H1 (cell line): Measurements from ENCODE around the gene RBM19. TPM values are rescaled to one million over a fixed set of nuclear protein-coding genes. Genes with fewer than 3 reads are reported as not detected.

ENCODE experiments used
- CTCF ChIA-PET: fragments of 300-600 bp; sonication (Branson Sonifier 250); formaldehyde crosslinking; loops from one replicate; lab custom pipeline; 2021; ENCODE audit not compliant: partially characterized antibody; lab: Charles Lee
- POLR2A ChIA-PET: fragments of 300-600 bp; sonication (Branson Sonifier 250); formaldehyde crosslinking; loops from one replicate; lab custom pipeline; 2021; ENCODE audit warnings: inconsistent platforms; ENCODE audit not compliant: partially characterized antibody; lab: Charles Lee
- DNase-seq, 2 experiments: peaks; one replicate each; pipeline versions ENCODE4 v3.0.0 to v3.0.0-alpha.2; 2010 to 2022; ENCODE audit warnings: low spot score in 2 of 2, low read depth in 1 of 2, mixed read lengths in 1 of 2
- FAIRE-seq: peaks from 2 replicates; lab custom pipeline; 2011; peaks lifted over from hg19 to GRCh38; lab: Jason Lieb, UNC
- H2AFZ ChIP-seq: 2 replicates; pipeline ENCODE4 v1.8.1; 2012; ENCODE audit warnings: low read length, inconsistent platforms
- H2AK5ac ChIP-seq: 2 replicates; pipeline ENCODE4 v1.6.1; 2013; ENCODE audit warnings: low read depth, low read length
- H2BK120ac ChIP-seq: replicated peaks from 2 replicates; pipeline ENCODE3; 2013; ENCODE audit warnings: low read depth, low read length, inconsistent platforms
- H2BK12ac ChIP-seq: 2 replicates; pipeline ENCODE4 v1.6.1; 2013; ENCODE audit warnings: low read depth, low read length
- H2BK15ac ChIP-seq: 2 replicates; pipeline ENCODE4 v1.6.1; 2013; ENCODE audit warnings: low read length
- H2BK20ac ChIP-seq: 2 replicates; pipeline ENCODE4 v1.6.1; 2013; ENCODE audit warnings: low read length
- H2BK5ac ChIP-seq: 2 replicates; pipeline ENCODE4 v1.6.1; 2013; ENCODE audit warnings: low read depth, low read length
- H3K14ac ChIP-seq: 2 replicates; pipeline ENCODE4 v1.6.1; 2013; ENCODE audit warnings: inconsistent platforms; ENCODE audit not compliant: insufficient read length
- H3K18ac ChIP-seq: 2 replicates; pipeline ENCODE4 v1.6.1; 2013; ENCODE audit warnings: low read length; ENCODE audit errors: extremely low read depth
- H3K23ac ChIP-seq: 2 replicates; pipeline ENCODE4 v1.6.1; 2013; ENCODE audit warnings: inconsistent platforms; ENCODE audit not compliant: insufficient read length
- H3K23me2 ChIP-seq: 2 replicates; pipeline ENCODE4 v1.6.1; 2013; ENCODE audit warnings: low read depth, low read length
- H3K27ac ChIP-seq: 2 replicates; pipeline ENCODE4 v1.6.1; 2011; ENCODE audit warnings: low read depth, low read length, inconsistent platforms
- H3K27me3 ChIP-seq, 4 experiments: replicated peaks in 1 of 4; 1 replicate in 1 of 4; 2 replicates in 3 of 4; pipeline versions ENCODE4 v1.6.1 to v1.8.1; 2011 to 2013; ENCODE audit warnings: low read length in 3 of 4, mild to moderate bottlenecking in 3 of 4, inconsistent platforms in 2 of 4, mixed read lengths in 2 of 4, moderate library complexity in 1 of 4; ENCODE audit not compliant: control insufficient read depth in 3 of 4, insufficient read depth in 3 of 4; ENCODE audit errors: extremely low read depth in 1 of 4
- H3K36me3 ChIP-seq, 4 experiments: 2 replicates each; pipeline versions ENCODE4 v1.6.1 to v1.8.1; 2011 to 2013; ENCODE audit warnings: mild to moderate bottlenecking in 4 of 4, low read length in 3 of 4, moderate library complexity in 2 of 4, control low read depth in 1 of 4, inconsistent platforms in 1 of 4; ENCODE audit not compliant: insufficient read depth in 4 of 4, control insufficient read depth in 2 of 4
- H3K4ac ChIP-seq: replicated peaks from 2 replicates; pipeline ENCODE3; 2013; ENCODE audit warnings: low read length, low read depth, mixed read lengths, inconsistent platforms; ENCODE audit not compliant: insufficient read length
- H3K4me1 ChIP-seq, 4 experiments: replicated peaks in 1 of 4; 1 replicate in 1 of 4; 2 replicates in 3 of 4; pipeline versions ENCODE4 v1.6.1 to v1.8.1; 2011 to 2013; ENCODE audit warnings: low read length in 3 of 4, inconsistent platforms in 2 of 4, mixed read lengths in 1 of 4; ENCODE audit not compliant: insufficient read depth in 4 of 4, control insufficient read depth in 3 of 4
- H3K4me2 ChIP-seq, 2 experiments: 2 replicates each; pipeline versions ENCODE4 v1.6.1 to v1.8.1; 2011 to 2013; ENCODE audit warnings: low read depth in 2 of 2, low read length in 2 of 2, control low read depth in 1 of 2, inconsistent platforms in 1 of 2, mild to moderate bottlenecking in 1 of 2; ENCODE audit not compliant: insufficient read depth in 1 of 2
- H3K4me3 ChIP-seq, 4 experiments: fragments of 200-600, 300-600 bp in 1 of 4; sonication (generic), shearing (Covaris generic), sonication (Bioruptor Twin) in 1 of 4; 2 replicates each; pipeline versions ENCODE4 v1.5.1 to v1.8.1; 2011 to 2016; ENCODE audit warnings: low read length in 4 of 4, low read depth in 3 of 4, control low read depth in 2 of 4, inconsistent platforms in 2 of 4, mild to moderate bottlenecking in 2 of 4, mixed read lengths in 1 of 4, moderate library complexity in 1 of 4; ENCODE audit not compliant: insufficient read depth in 2 of 4; ENCODE audit errors: extremely low read depth in 1 of 4
- H3K56ac ChIP-seq: replicated peaks from 2 replicates; pipeline ENCODE3; 2013; ENCODE audit warnings: low read depth, mild to moderate bottlenecking, mixed read lengths, low read length, inconsistent platforms; ENCODE audit not compliant: insufficient read length
- H3K79me1 ChIP-seq: 2 replicates; pipeline ENCODE4 v1.6.1; 2013; ENCODE audit warnings: low read depth, low read length, control low read depth
- H3K79me2 ChIP-seq, 2 experiments: 2 replicates each; pipeline versions ENCODE4 v1.6.1 to v1.8.1; 2012 to 2013; ENCODE audit warnings: low read length in 2 of 2, mild to moderate bottlenecking in 2 of 2, inconsistent platforms in 1 of 2; ENCODE audit not compliant: insufficient read depth in 2 of 2, control insufficient read depth in 1 of 2
- H3K9ac ChIP-seq, 4 experiments: replicated peaks in 1 of 4; 1 replicate in 1 of 4; 2 replicates in 3 of 4; pipeline versions ENCODE4 v1.6.1 to v1.8.1; 2011 to 2013; ENCODE audit warnings: low read depth in 3 of 4, low read length in 3 of 4, control low read depth in 2 of 4, mild to moderate bottlenecking in 2 of 4, moderate library complexity in 2 of 4, inconsistent platforms in 1 of 4; ENCODE audit errors: extremely low read depth in 1 of 4
- H3K9me3 ChIP-seq, 2 experiments: 2 replicates each; pipeline versions ENCODE4 v1.6.1 to v1.8.1; 2012 to 2013; ENCODE audit warnings: mild to moderate bottlenecking in 2 of 2, moderate library complexity in 2 of 2, control low read depth in 1 of 2, inconsistent platforms in 1 of 2, low read depth in 1 of 2, low read length in 1 of 2, mixed read lengths in 1 of 2; ENCODE audit not compliant: insufficient read depth in 2 of 2
- H4K20me1 ChIP-seq, 2 experiments: replicated peaks in 1 of 2; 2 replicates each; pipeline versions ENCODE3 to v1.8.1; 2011 to 2013; ENCODE audit warnings: inconsistent platforms in 2 of 2, low read length in 2 of 2, mild to moderate bottlenecking in 1 of 2; ENCODE audit not compliant: insufficient read depth in 2 of 2, control insufficient read depth in 1 of 2
- H4K5ac ChIP-seq: 2 replicates; pipeline ENCODE4 v1.6.1; 2013; ENCODE audit warnings: low read length, low read depth, mixed read lengths, inconsistent platforms; ENCODE audit not compliant: insufficient read length
- H4K8ac ChIP-seq: 2 replicates; pipeline ENCODE4 v1.8.0; 2013; ENCODE audit warnings: mild to moderate bottlenecking, moderate library complexity, low read length, inconsistent platforms; ENCODE audit not compliant: insufficient read depth; ENCODE audit errors: extremely low read depth
- H4K91ac ChIP-seq: replicated peaks from 2 replicates; pipeline ENCODE3; 2013; ENCODE audit warnings: low read length, mixed read lengths, inconsistent platforms; ENCODE audit not compliant: insufficient read length
- ASH2L ChIP-seq: fragments of 200-600, 300-600 bp; sonication (generic); IDR thresholded peaks from one replicate; pipeline ENCODE4 v1.7.1; 2017; ENCODE audit warnings: low read length
- BCL11A ChIP-seq, 2 experiments: IDR thresholded peaks; one replicate each; pipeline ENCODE4 v1.6.1; 2011; ENCODE audit warnings: low read depth in 2 of 2, low read length in 2 of 2, mild to moderate bottlenecking in 2 of 2
- CREB1 ChIP-seq: IDR thresholded peaks from 2 replicates; pipeline ENCODE4 v1.6.1; 2012; ENCODE audit warnings: inconsistent platforms
- EGR1 ChIP-seq: IDR thresholded peaks from 2 replicates; pipeline ENCODE4 v1.6.1; 2011; ENCODE audit warnings: low read depth, low read length, borderline replicate concordance
- EP300 ChIP-seq, 2 experiments: IDR thresholded peaks; 1 replicate in 1 of 2; 2 replicates in 1 of 2; pipeline ENCODE4 v1.6.1; 2011 to 2012; ENCODE audit warnings: low read depth in 2 of 2, low read length in 2 of 2, mild to moderate bottlenecking in 2 of 2, borderline replicate concordance in 1 of 2, inconsistent platforms in 1 of 2, moderate library complexity in 1 of 2
- EZH2 ChIP-seq: fragments of 200-600 bp; sonication (generic); IDR thresholded peaks from 2 replicates; pipeline ENCODE4 v1.7.1; 2012; ENCODE audit warnings: low read depth, mild to moderate bottlenecking, moderate library complexity, low read length, inconsistent platforms; ENCODE audit not compliant: severe bottlenecking
- JUND ChIP-seq: IDR thresholded peaks from 2 replicates; pipeline ENCODE4 v1.6.1; 2011; ENCODE audit warnings: mild to moderate bottlenecking, improper control_type of control experiment, low read length
- MAFK ChIP-seq: IDR thresholded peaks from 2 replicates; pipeline ENCODE4 v1.6.1; 2012; ENCODE audit warnings: low read depth, mild to moderate bottlenecking, improper control_type of control experiment, low read length
- POLR2AphosphoS5 ChIP-seq: IDR thresholded peaks from 2 replicates; pipeline ENCODE4 v1.6.1; 2011; ENCODE audit warnings: low read depth, low read length
- RAD21 ChIP-seq, 2 experiments: IDR thresholded peaks in 1 of 2; conservative IDR thresholded peaks in 1 of 2; 2 replicates each; pipeline ENCODE4 v1.6.1; 2011; ENCODE audit warnings: low read depth in 2 of 2, low read length in 2 of 2, improper control_type of control experiment in 1 of 2, inconsistent platforms in 1 of 2, mild to moderate bottlenecking in 1 of 2, moderate library complexity in 1 of 2
- SIN3A ChIP-seq, 2 experiments: IDR thresholded peaks in 1 of 2; conservative IDR thresholded peaks in 1 of 2; 2 replicates each; pipeline ENCODE4 v1.6.1; 2011 to 2012; ENCODE audit warnings: low read length in 2 of 2, improper control_type of control experiment in 1 of 2, low read depth in 1 of 2, mild to moderate bottlenecking in 1 of 2
- SIRT6 ChIP-seq: IDR thresholded peaks from one replicate; pipeline ENCODE4 v1.7.1; 2012; ENCODE audit warnings: low read length, inconsistent platforms
- SP4 ChIP-seq: IDR thresholded peaks from 2 replicates; pipeline ENCODE4 v1.6.1; 2012; ENCODE audit warnings: low read length, inconsistent platforms
- SRF ChIP-seq: IDR thresholded peaks from 2 replicates; pipeline ENCODE4 v1.6.1; 2011; ENCODE audit warnings: mild to moderate bottlenecking, low read depth, low read length, moderate library complexity
- SUZ12 ChIP-seq: fragments of 200-600 bp; sonication (generic); IDR thresholded peaks from 2 replicates; pipeline ENCODE4 v1.6.1; 2012; ENCODE audit warnings: mild to moderate bottlenecking, inconsistent platforms, low read length, moderate library complexity, mixed read lengths
- WGBS, 2 experiments: shearing (Covaris generic) in 1 of 2; methylation state at CpG; one replicate each; pipeline versions ENCODE4 v1.1.6 to v1.1.7; 2013 to 2015; ENCODE audit warnings: low lambda C conversion rate in 2 of 2, mixed read lengths in 2 of 2, inconsistent platforms in 1 of 2, low coverage in 1 of 2, missing lambda C conversion rate in 1 of 2; ENCODE audit not compliant: insufficient replicate concordance in 2 of 2, insufficient coverage in 1 of 2, insufficient read length in 1 of 2; ENCODE audit errors: extremely low coverage in 1 of 2, missing lambda C conversion rate in 1 of 2; 5-methylcytosine and 5-hydroxymethylcytosine counted together
- polyA plus RNA-seq, 7 experiments: library from polyadenylated mRNA; depleted of rRNA in 3 of 7; stranded (reverse) in 5 of 7; unstranded in 2 of 7; fragments of >200 nt in 5 of 7; fragments of 200-250 nt in 2 of 7; gene quantifications; 1 replicate in 5 of 7; 2 replicates in 1 of 7; 4 replicates in 1 of 7; pipeline versions ENCODE4 v1.2.1 to v1.2.3, GENCODE V29; 2011 to 2013; ENCODE audit warnings: missing spikeins in 2 of 7, mixed read lengths in 2 of 7
- total RNA-seq: library from RNA; stranded (reverse); fragmentation: NEBNext Ultra II Directional; extraction: Animal tissue kit (Norgen Biotek cat#: 25700); gene quantifications from 2 replicates; pipeline ENCODE4 v1.2.1, GENCODE V29; 2021

The RBM19 gene
- total and polyA plus RNA-seq, 2 of the 8 experiments (the other 6 are each of a cell fraction or from before 2014, with no cell fraction given): 23.4 to 61.9 TPM

- Histone ChIP-seq H2AK5ac (no peak overlapping the region), H3K9me3 (no peaks in the 10 kb centered on the region), H3K4ac (no peak overlapping the region), H3K27me3 (no peaks in the 10 kb centered on the region), H2AFZ (no peak overlapping the region), H3K9ac (no peak overlapping the region), H2BK20ac (no peak overlapping the region), H3K4me2 (no peak overlapping the region), H3K79me1 (no peaks in the 10 kb centered on the region), H3K14ac (no peak overlapping the region), H3K23me2 (peaks cover 3% of the 10 kb centered on the region; the same call in 1 of the 2 replicates), H2BK120ac (no peak overlapping the region), H4K5ac (no peak overlapping the region), H3K23ac (no peak overlapping the region), H2BK15ac (no peak overlapping the region), H3K4me3 (no peak overlapping the region), H3K18ac (no peak overlapping the region), H4K91ac (no peak overlapping the region), H2BK5ac (no peak overlapping the region), H2BK12ac (no peak overlapping the region), H3K56ac (no peak overlapping the region), H4K20me1 (peaks cover 2 to 3% of the 10 kb centered on the region in 2 experiments), H3K4me1 (no peaks in the 10 kb centered on the region), H3K27ac (no peak overlapping the region), H3K36me3 (peaks cover 26 to 61% (median 46%) of the 10 kb centered on the region in 4 experiments), H3K79me2 (no peaks in the 10 kb centered on the region), H4K8ac (no peak overlapping the region)
- DNase-seq: no peak
- TF ChIP-seq EZH2 (no peak), ASH2L (no peak), POLR2AphosphoS5 (no peak), SUZ12 (no peak), CREB1 (no peak), BCL11A (IDR thresholded peaks at IDR 0.05; ENCODE audit: low read depth in 2 of 2, low read length in 2 of 2) (no peak), MAFK (no peak), EP300 (IDR thresholded peaks at IDR 0.05; ENCODE audit: borderline replicate concordance in 1 of 2, low read depth in 2 of 2, low read length in 2 of 2) (no peak), RAD21 (IDR thresholded peaks at IDR 0.05 in 1 of 2, conservative IDR thresholded peaks at IDR 0.05 in 1 of 2; ENCODE audit: low read depth in 2 of 2, low read length in 2 of 2) (no peak), JUND (no peak), SP4 (no peak), SIRT6 (no peak), EGR1 (no peak), SIN3A (conservative IDR thresholded peaks at IDR 0.05 in 1 of 2, IDR thresholded peaks at IDR 0.05 in 1 of 2; ENCODE audit: low read depth in 1 of 2, low read length in 2 of 2) (no peak), SRF (no peak)
- ChIA-PET CTCF (interaction anchor here (0.9 to 2.0 kb wide), 7 partner anchors 12 to 122 kb away, joined by 3 to 6 read pairs (median 3); no protein-coding TSS in a partner anchor), POLR2A (interaction anchor here (0.6 to 1.2 kb wide), 4 partner anchors 10 to 237 kb away, joined by 3 to 4 read pairs (median 3); no protein-coding TSS in a partner anchor)
- no peak for FAIRE-seq
- 93% methylated on average over 1 of the region's 1 CpG; no CpG with 5 or more reads in 1 of the 2 experiments for WGBS, 2 experiments
Measured at GRCh38 chr12:113941208-113941486, 25.0 kb downstream of the RBM19 start.
